Calu3 (cell line): ENCODE results near the gene MOB3C. TPM values are rescaled to one million over a fixed set of nuclear protein-coding genes. Genes with fewer than 3 reads are reported as not detected.
"Not testable (repeated sequence)": the region's sequence is repeated elsewhere in the genome, so short reads cannot be mapped to it uniquely, and the experiment has no call there.

ENCODE experiments used
- BruUV-seq: library from RNA; stranded (reverse); fragments of 400-500 nt; replicated peaks from 2 replicates; lab custom pipeline; 2021; lab: Mats Ljungman, UMichigan
- CTCF ChIA-PET: fragments of 300-600 bp; sonication (Branson Sonifier 250); formaldehyde crosslinking; loops from one replicate; lab custom pipeline; 2022; ENCODE audit warnings: antibody characterized with exemption; lab: Charles Lee
- DNase-seq: peaks from one replicate; pipeline ENCODE4 v3.0.0; 2022
- H3K27ac Mint-ChIP-seq: one replicate; pipeline ENCODE4 v1.8.0; 2022; ENCODE audit warnings: mixed read lengths; ENCODE audit not compliant: unreplicated experiment
- H3K27me3 Mint-ChIP-seq: one replicate; pipeline ENCODE4 v1.8.0; 2022; ENCODE audit warnings: mixed read lengths; ENCODE audit not compliant: unreplicated experiment
- H3K36me3 Mint-ChIP-seq: one replicate; pipeline ENCODE4 v1.8.0; 2022; ENCODE audit warnings: mild to moderate bottlenecking, moderate library complexity, mixed read lengths; ENCODE audit not compliant: insufficient read depth, unreplicated experiment
- H3K4me1 Mint-ChIP-seq: one replicate; pipeline ENCODE4 v1.8.0; 2022; ENCODE audit warnings: mild to moderate bottlenecking, low read depth, mixed read lengths; ENCODE audit not compliant: unreplicated experiment
- H3K4me3 Mint-ChIP-seq: one replicate; pipeline ENCODE4 v1.8.0; 2022; ENCODE audit warnings: mild to moderate bottlenecking, low read depth, moderate library complexity, mixed read lengths; ENCODE audit not compliant: unreplicated experiment
- H3K9me3 Mint-ChIP-seq: one replicate; pipeline ENCODE4 v1.8.0; 2022; ENCODE audit warnings: low read depth, mixed read lengths; ENCODE audit not compliant: unreplicated experiment
- intact Hi-C: fragments of 100-400 bp; cut with micrococcal nuclease; formaldehyde crosslinking; loops from one replicate; pipeline ENCODE4 v1.10.0; 2022; ENCODE audit not compliant: unreplicated experiment
- total RNA-seq: library from RNA; stranded (reverse); gene quantifications from 2 replicates; pipeline ENCODE4 v1.2.3, GENCODE V29; 2022
- TF ChIP-seq, protein P1 (sequence below): fragments of 200-600 bp; IDR thresholded peaks from one replicate; pipeline ENCODE4 v1.8.0; 2022; ENCODE audit warnings: antibody characterized with exemption; ENCODE audit not compliant: unreplicated experiment

The MOB3C gene
- total RNA-seq, 1 experiment from 2014 or later = 8.3 TPM

DNA sequence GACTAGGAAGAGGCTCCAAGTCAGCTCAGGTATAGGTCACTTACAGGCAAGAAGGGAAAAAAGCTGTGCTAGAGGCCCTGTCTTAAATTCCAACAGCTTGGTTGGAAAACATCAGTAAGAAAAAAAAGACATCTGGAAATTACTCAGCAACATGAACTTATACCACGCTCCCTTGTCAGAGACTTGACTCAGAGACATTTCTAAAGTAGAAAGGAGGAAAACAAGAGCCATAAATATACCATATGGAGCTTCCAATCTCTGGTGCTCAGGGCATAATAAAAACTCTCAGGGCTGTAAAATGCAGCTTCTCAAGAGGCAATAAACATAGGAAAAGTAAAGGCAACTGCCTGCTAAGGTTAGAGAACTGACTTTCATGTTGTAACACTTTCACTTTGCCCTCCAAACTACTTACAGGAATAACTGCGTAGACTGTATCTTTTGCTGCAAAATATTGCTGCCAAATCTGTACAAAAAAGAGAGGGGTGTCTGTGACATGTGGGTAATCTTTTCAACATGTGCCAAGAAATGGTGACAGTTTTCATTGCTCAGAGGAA, 36.9 kb upstream of the MOB3C start:
- Mint-ChIP-seq H3K27me3 (no peaks in the 10 kb centered on the region), H3K27ac (no peak overlapping the region), H3K4me3 (no peak overlapping the region), H3K36me3 (no peaks in the 10 kb centered on the region), H3K4me1 (no peaks in the 10 kb centered on the region), H3K9me3 (peaks cover 7% of the 10 kb centered on the region)
- TF ChIP-seq, protein P1, sequence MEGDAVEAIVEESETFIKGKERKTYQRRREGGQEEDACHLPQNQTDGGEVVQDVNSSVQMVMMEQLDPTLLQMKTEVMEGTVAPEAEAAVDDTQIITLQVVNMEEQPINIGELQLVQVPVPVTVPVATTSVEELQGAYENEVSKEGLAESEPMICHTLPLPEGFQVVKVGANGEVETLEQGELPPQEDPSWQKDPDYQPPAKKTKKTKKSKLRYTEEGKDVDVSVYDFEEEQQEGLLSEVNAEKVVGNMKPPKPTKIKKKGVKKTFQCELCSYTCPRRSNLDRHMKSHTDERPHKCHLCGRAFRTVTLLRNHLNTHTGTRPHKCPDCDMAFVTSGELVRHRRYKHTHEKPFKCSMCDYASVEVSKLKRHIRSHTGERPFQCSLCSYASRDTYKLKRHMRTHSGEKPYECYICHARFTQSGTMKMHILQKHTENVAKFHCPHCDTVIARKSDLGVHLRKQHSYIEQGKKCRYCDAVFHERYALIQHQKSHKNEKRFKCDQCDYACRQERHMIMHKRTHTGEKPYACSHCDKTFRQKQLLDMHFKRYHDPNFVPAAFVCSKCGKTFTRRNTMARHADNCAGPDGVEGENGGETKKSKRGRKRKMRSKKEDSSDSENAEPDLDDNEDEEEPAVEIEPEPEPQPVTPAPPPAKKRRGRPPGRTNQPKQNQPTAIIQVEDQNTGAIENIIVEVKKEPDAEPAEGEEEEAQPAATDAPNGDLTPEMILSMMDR = no peak
- intact Hi-C loops = no loop called here
- CTCF ChIA-PET = no interaction called here
- DNase-seq = no peak
- no TSS peak for BruUV-seq

DNA sequence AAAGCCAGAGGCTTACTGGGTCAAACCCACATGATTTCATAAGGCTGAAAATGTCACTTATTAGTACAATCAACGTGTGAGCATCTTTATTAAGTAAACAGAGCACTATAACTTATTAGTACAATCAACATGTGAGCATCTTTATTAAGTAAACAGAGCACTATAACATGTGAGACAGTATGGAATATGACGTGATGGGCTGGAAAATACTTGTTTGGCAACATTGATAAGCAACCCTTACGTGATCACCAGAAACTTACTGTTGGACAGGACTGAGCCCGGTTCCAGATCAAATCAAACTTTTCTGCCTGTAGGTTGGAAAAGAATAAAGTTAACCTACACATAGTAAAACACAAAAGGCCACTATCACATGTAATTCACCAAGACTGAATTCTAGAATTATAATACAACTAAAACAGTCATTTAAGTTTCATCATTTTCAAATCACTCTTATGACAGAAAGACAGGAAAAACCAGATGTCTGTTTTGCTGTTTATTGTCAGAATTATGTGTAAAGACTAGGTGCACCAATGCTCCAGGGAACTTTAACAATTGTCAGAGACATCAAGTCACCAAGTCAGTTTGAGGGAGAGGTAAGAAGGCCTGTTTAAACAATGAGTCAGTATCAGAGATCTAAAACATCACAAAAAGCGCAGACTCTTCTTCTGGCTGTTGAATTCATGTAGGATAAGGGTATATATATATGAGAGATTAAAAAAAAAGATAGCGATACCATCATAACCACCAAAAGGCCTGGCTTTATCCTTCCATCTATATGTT, 35.9 kb upstream of the MOB3C start:
- no peak overlapping the region for H3K27ac Mint-ChIP-seq
- H3K4me1 Mint-ChIP-seq = no peaks in the 10 kb centered on the region
- peaks cover 7% of the 10 kb centered on the region for H3K9me3 Mint-ChIP-seq
- no peak for DNase-seq
- no peaks in the 10 kb centered on the region for H3K36me3 Mint-ChIP-seq
- TF ChIP-seq, protein P1 = no peak
- BruUV-seq = no TSS peak
- no peaks in the 10 kb centered on the region for H3K27me3 Mint-ChIP-seq
- no peak overlapping the region for H3K4me3 Mint-ChIP-seq
- CTCF ChIA-PET = interaction anchor here (0.5 kb wide), 1 partner anchor 36 kb away, joined by 5 read pairs; the partner anchor contains the start of gene MOB3C
- intact Hi-C loops = no loop called here

DNA sequence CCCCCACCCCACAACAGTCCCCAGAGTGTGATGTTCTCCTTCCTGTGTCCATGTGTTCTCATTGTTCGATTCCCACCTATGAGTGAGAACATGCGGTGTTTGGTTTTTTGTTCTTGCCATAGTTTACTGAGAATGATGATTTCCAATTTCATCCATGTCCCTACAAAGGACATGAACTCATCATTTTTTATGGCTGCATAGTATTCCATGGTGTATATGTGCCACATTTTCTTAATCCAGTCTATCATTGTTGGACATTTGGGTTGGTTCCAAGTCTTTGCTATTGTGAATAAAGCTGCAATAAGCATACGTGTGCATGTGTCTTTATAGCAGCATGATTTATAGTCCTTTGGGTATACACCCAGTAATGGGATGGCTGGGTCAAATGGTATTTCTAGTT, 34.5 kb upstream of the MOB3C start:
- intact Hi-C loops, H3K4me3 Mint-ChIP-seq, H3K4me1 Mint-ChIP-seq, H3K27me3 Mint-ChIP-seq, BruUV-seq, DNase-seq, H3K9me3 Mint-ChIP-seq, H3K27ac Mint-ChIP-seq, H3K36me3 Mint-ChIP-seq, CTCF ChIA-PET: not testable (repeated sequence)

DNA sequence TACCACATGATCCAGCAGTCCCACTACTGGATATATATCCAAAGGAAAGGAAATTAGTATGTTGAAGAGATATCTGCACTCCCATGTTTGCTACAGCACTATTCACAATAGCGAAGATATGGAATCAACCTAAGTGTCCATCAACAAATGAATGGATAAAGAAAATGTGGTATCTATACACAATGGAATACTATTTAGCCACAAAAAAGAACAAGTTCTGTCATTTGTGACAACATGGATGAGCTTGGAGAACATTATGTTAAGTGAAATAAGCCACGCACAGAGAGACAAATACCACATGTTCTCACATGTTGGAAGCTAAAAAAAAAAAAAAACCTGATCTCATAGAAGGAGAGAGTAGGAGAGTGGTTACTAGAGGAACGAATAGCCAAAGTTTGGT, 33.9 kb upstream of the MOB3C start:
- DNase-seq = no peak
- Mint-ChIP-seq H3K27ac (no peak overlapping the region), H3K4me1 (no peaks in the 10 kb centered on the region), H3K4me3 (no peak overlapping the region), H3K36me3 (no peaks in the 10 kb centered on the region), H3K27me3 (no peaks in the 10 kb centered on the region), H3K9me3 (peaks cover 7% of the 10 kb centered on the region)
- TF ChIP-seq, protein P1 = no peak
- BruUV-seq = no TSS peak
- CTCF ChIA-PET = no interaction called here
- intact Hi-C loops = no loop called here

DNA sequence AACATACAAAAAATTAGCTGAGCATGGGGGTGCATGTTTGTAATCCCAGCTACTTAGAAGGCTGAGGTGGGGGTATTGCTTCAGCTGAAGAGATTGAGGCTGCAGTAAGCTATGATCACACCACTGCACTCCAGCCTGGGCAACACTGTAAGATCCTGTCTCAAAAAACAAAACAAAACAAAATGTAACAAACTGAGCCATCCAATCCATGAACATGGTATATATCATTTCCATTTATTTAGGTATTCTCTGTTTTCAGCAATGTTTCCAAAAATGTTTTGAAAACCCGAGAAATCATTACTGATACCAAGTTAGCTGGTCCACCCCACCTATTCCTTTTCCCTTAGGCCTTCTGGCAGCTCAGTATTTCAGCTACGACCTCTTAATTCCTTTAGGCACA, 33.2 kb upstream of the MOB3C start:
- CTCF ChIA-PET = no interaction called here
- Mint-ChIP-seq H3K4me1 (no peaks in the 10 kb centered on the region), H3K27ac (no peak overlapping the region), H3K9me3 (peaks cover 6% of the 10 kb centered on the region), H3K4me3 (no peak overlapping the region), H3K27me3 (no peaks in the 10 kb centered on the region), H3K36me3 (no peaks in the 10 kb centered on the region)
- no peak for DNase-seq
- TF ChIP-seq, protein P1 = no peak
- intact Hi-C loops = no loop called here
- no TSS peak for BruUV-seq
